PFSK-1 (cell line): ENCODE results near the gene G6PC3.

Source experiments
- POLR2AphosphoS5 ChIP-seq: IDR thresholded peaks from 2 replicates; pipeline ENCODE4 v1.6.1; 2012; ENCODE audit warnings: low read depth, mild to moderate bottlenecking, control low read depth, low read length, moderate library complexity
- TAF1 ChIP-seq: IDR thresholded peaks from 2 replicates; pipeline ENCODE4 v1.6.1; 2012; ENCODE audit warnings: low read length, control low read depth, borderline replicate concordance; ENCODE audit not compliant: insufficient read depth

DNA sequence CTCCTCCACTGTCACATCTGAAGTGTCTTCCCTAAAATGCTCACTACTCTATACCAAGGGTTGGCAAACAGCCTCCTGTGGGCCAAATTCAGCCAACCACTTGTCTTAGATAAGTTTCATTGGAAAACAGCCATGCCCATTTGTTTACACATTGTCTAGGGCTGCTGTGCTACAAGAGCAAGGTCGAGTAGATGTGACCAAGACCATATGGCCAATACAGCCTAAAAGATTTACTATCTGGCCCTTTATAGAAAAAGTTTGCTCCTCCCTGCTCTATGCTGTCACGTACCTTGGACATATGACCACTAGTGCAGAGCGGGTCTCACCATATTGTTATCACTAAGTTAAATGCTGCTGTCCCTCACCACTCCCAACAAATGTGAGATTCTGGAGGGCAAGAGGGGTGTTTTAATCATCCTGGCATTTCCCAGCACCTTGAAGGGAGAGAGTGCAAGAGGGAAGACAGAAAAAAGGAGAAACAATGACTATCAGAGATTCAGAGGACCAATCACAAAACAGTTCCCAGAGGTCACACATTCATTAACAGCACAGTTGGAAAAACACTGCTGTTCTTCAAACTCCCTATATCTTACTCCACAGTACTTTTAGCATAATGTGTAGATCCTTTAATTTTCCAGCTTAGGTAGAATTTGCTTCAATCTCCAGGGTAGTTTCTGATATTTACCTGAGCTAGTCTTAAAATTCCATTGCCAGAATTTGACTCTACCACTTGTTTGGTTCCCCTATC, 17.2 kb upstream of the G6PC3 start:
- TF ChIP-seq POLR2AphosphoS5 = no peak
- TF ChIP-seq TAF1 = no peak
